Spleen (tissue), 11 donors: ENCODE data around the gene CMIP. TPM values are rescaled to one million over a fixed set of nuclear protein-coding genes. Genes with fewer than 3 reads are reported as not detected.

Experiments
- DNase-seq: peaks from one replicate; pipeline ENCODE4 v3.0.0-alpha.2; 2020
- H3K27ac ChIP-seq, 8 donors: fragments of 200-600 bp; sonication (generic) in 7 of 8; 1 replicate in 4 of 8; 2 replicates in 4 of 8; pipeline versions ENCODE4 v1.5.0 to v1.8.0; 2016 to 2021; ENCODE audit warnings: inconsistent platforms in 4 of 8, mild to moderate bottlenecking in 4 of 8, moderate library complexity in 1 of 8
- H3K27me3 ChIP-seq, 7 donors: fragments of 200-600 bp; sonication (generic) in 6 of 7; replicated peaks in 1 of 7; 1 replicate in 4 of 7; 2 replicates in 3 of 7; pipeline versions ENCODE4 v1.5.0 to v1.8.0; 2016 to 2021; ENCODE audit warnings: inconsistent platforms in 3 of 7, mild to moderate bottlenecking in 1 of 7
- H3K36me3 ChIP-seq, 6 donors: fragments of 200-600 bp; sonication (generic) in 5 of 6; 1 replicate in 4 of 6; 2 replicates in 2 of 6; pipeline versions ENCODE4 v1.5.0 to v1.8.0; 2016 to 2021; ENCODE audit warnings: inconsistent platforms in 2 of 6
- H3K4me1 ChIP-seq, 6 donors: fragments of 200-600 bp; sonication (generic) in 5 of 6; 1 replicate in 3 of 6; 2 replicates in 3 of 6; pipeline versions ENCODE4 v1.5.0 to v1.8.0; 2016 to 2021; ENCODE audit warnings: inconsistent platforms in 3 of 6
- H3K4me3 ChIP-seq, 8 donors: fragments of 200-600 bp; sonication (generic) in 7 of 8; 1 replicate in 4 of 8; 2 replicates in 4 of 8; pipeline versions ENCODE4 v1.5.0 to v1.8.0; 2016 to 2021; ENCODE audit warnings: inconsistent platforms in 4 of 8, mild to moderate bottlenecking in 4 of 8, moderate library complexity in 2 of 8
- H3K9me3 ChIP-seq, 8 donors: fragments of 200-600 bp; sonication (generic) in 7 of 8; 1 replicate in 4 of 8; 2 replicates in 4 of 8; pipeline versions ENCODE4 v1.5.0 to v1.8.0; 2016 to 2021; ENCODE audit warnings: inconsistent platforms in 4 of 8
- POLR2A ChIP-seq, 3 donors: fragments of 450-650 bp; IDR thresholded peaks; one replicate each; pipeline ENCODE4 v1.5.1; 2017; ENCODE audit warnings: antibody characterized with exemption in 3 of 3, mild to moderate bottlenecking in 1 of 3
- POLR2AphosphoS5 ChIP-seq, 3 donors: sonication (generic); formaldehyde crosslinking; IDR thresholded peaks; one replicate each; pipeline ENCODE4 v1.5.1; 2017; ENCODE audit warnings: antibody characterized with exemption in 3 of 3
- WGBS, 5 donors: extraction: QIAGEN DNeasy Blood & Tissue Kit in 3 of 5; methylation state at CpG; one replicate each; pipeline versions ENCODE4 v1.1.5 to v1.1.7; 2013 to 2018; 5-methylcytosine and 5-hydroxymethylcytosine counted together
- intact Hi-C: fragments of 100-400 bp; cut with DNase I; formaldehyde crosslinking; loops from one replicate; pipeline ENCODE4 v1.15.0; 2023; ENCODE audit warnings: low total_unique reads
- polyA plus RNA-seq, 3 donors: library from polyadenylated mRNA; stranded (reverse); fragments of 200-250 nt; gene quantifications; one replicate each; pipeline ENCODE4 v1.2.1, GENCODE V29; 2013
- total RNA-seq, 7 donors: library from RNA; depleted of rRNA in 3 of 7; stranded (reverse); fragments of >200 nt in 3 of 7; fragmentation: NEBNext Ultra II Directional in 4 of 7; extraction: Animal tissue kit (Norgen Biotek cat#: 25700) in 4 of 7; gene quantifications; one replicate each; pipeline versions ENCODE4 v1.1.0 to v1.2.1, GENCODE V29; 2016 to 2021
- TF ChIP-seq, protein P1 (sequence below), 11 experiments: fragments of 200-600 bp in 7 of 11; fragments of 450-650 bp in 4 of 11; sonication (generic) in 4 of 11; IDR thresholded peaks in 8 of 11; conservative IDR thresholded peaks in 3 of 11; 1 replicate in 7 of 11; 2 replicates in 4 of 11; pipeline versions ENCODE4 v1.4.0 to v1.8.0; 2016 to 2021; ENCODE audit warnings: antibody characterized with exemption in 11 of 11, inconsistent platforms in 4 of 11, mild to moderate bottlenecking in 1 of 11
- donor health status: healthy with polysubstance abuse.
- donor health status: DM: no; HTN: no; CAD: no; lungs with moderate emphysema.
- donor health status: DM: no; HTN: no; CAD: no.
- donor health status: Bipolar disorder and iron deficiency.
- donor health status: healthy.
- donor health status: DM: no; HTN: no; CAD: no.
- donor health status: DM: yes; HTN: yes; CAD: no.

CMIP gene
- total and polyA plus RNA-seq, 10 donors = 6.0 to 107 (median 63.6) TPM

DNA sequence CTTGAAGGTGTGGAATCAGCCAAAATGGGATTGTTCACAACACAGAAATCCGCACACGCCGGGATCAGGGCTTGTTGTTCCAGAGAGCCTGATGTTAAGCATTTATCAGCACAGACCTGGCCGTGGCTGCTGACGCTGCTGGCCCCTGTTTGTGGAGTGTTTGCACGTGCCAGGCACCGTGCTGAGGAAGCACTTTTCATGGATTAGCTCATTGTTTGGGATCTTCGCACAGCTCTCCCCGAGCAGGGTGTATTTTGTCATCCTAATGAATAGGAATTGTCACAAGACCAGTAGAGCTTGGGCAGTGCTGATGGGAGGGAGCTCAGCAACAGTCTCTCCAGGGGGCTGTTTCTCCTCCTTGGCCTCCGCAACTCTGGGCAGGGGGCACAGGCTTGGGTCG, 174.1 kb downstream of the CMIP start:
- Histone ChIP-seq H3K4me3 (no peak overlapping the region), H3K4me1 (peaks cover 14 to 51% (median 21%) of the 10 kb centered on the region in 6 donors), H3K9me3 (no peaks in the 10 kb centered on the region), H3K27ac (no peak overlapping the region), H3K27me3 (no peaks in the 10 kb centered on the region), H3K36me3 (peaks cover 0 to 80% (median 8%) of the 10 kb centered on the region in 6 donors)
- no peak for DNase-seq
- 59 to 82% (median 77%) methylated on average over 9 to 11 of the region's 11 CpGs for WGBS, 5 donors
- intact Hi-C loops = loop anchor here (10.0 kb wide), 1 partner anchor 174 kb away; the partner anchor contains the start of gene CMIP
- TF ChIP-seq, protein P1, sequence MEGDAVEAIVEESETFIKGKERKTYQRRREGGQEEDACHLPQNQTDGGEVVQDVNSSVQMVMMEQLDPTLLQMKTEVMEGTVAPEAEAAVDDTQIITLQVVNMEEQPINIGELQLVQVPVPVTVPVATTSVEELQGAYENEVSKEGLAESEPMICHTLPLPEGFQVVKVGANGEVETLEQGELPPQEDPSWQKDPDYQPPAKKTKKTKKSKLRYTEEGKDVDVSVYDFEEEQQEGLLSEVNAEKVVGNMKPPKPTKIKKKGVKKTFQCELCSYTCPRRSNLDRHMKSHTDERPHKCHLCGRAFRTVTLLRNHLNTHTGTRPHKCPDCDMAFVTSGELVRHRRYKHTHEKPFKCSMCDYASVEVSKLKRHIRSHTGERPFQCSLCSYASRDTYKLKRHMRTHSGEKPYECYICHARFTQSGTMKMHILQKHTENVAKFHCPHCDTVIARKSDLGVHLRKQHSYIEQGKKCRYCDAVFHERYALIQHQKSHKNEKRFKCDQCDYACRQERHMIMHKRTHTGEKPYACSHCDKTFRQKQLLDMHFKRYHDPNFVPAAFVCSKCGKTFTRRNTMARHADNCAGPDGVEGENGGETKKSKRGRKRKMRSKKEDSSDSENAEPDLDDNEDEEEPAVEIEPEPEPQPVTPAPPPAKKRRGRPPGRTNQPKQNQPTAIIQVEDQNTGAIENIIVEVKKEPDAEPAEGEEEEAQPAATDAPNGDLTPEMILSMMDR (IDR thresholded peaks at IDR 0.05 in 8 of 11, conservative IDR thresholded peaks at IDR 0.05 in 3 of 11) = no peak
- peak in 1 of 3 donors; percentile 22 for TF ChIP-seq POLR2AphosphoS5 (IDR thresholded peaks at IDR 0.05)

GRCh38 chr16:81620029-81620428, 175.4 kb downstream of the CMIP start:
- no peaks in the 10 kb centered on the region for H3K27me3 ChIP-seq
- no peak overlapping the region for H3K27ac ChIP-seq
- DNase-seq = no peak
- intact Hi-C loops = no loop called here
- H3K4me1 ChIP-seq = peaks cover 16 to 51% (median 22%) of the 10 kb centered on the region in 6 donors
- WGBS, 5 donors = 81 to 94% (median 94%) methylated on average over 4 of the region's 4 CpGs
- H3K36me3 ChIP-seq = peaks cover 0 to 80% (median 8%) of the 10 kb centered on the region in 6 donors
- H3K9me3 ChIP-seq = no peaks in the 10 kb centered on the region
- TF ChIP-seq POLR2A (IDR thresholded peaks at IDR 0.05) (no peak), POLR2AphosphoS5 (IDR thresholded peaks at IDR 0.05) (no peak)
- TF ChIP-seq, protein P1 (IDR thresholded peaks at IDR 0.05 in 8 of 11, conservative IDR thresholded peaks at IDR 0.05 in 3 of 11) = no peak
- H3K4me3 ChIP-seq = no peak overlapping the region

GRCh38 chr16:81620796-81621195, 176.2 kb downstream of the CMIP start:
- TF ChIP-seq POLR2A (IDR thresholded peaks at IDR 0.05) (no peak), POLR2AphosphoS5 (IDR thresholded peaks at IDR 0.05) (no peak)
- TF ChIP-seq, protein P1 (IDR thresholded peaks at IDR 0.05 in 8 of 11, conservative IDR thresholded peaks at IDR 0.05 in 3 of 11) = no peak
- H3K4me3 ChIP-seq = no peak overlapping the region
- intact Hi-C loops = no loop called here

GRCh38 chr16:81621496-81621895, 176.9 kb downstream of the CMIP start:
- TF ChIP-seq POLR2AphosphoS5 (IDR thresholded peaks at IDR 0.05) = no peak
- TF ChIP-seq, protein P1 (IDR thresholded peaks at IDR 0.05 in 8 of 11, conservative IDR thresholded peaks at IDR 0.05 in 3 of 11) = no peak
- TF ChIP-seq POLR2A (IDR thresholded peaks at IDR 0.05) = no peak
- Histone ChIP-seq H3K4me1 (peaks cover 17 to 48% (median 23%) of the 10 kb centered on the region in 6 donors), H3K36me3 (peaks cover 0 to 79% (median 8%) of the 10 kb centered on the region in 6 donors), H3K27me3 (no peaks in the 10 kb centered on the region), H3K9me3 (no peaks in the 10 kb centered on the region), H3K4me3 (no peak overlapping the region), H3K27ac (no peak overlapping the region)
- DNase-seq = no peak
- WGBS, 5 donors = 87 to 94% (median 90%) methylated on average over 8 of the region's 8 CpGs
- intact Hi-C loops = no loop called here

More at GRCh38 chr16:81620796-81621195, 176.2 kb downstream of the CMIP start:
- no peaks in the 10 kb centered on the region for H3K27me3 ChIP-seq
- H3K4me1 ChIP-seq = peaks cover 21 to 51% (median 27%) of the 10 kb centered on the region in 6 donors
- WGBS, 5 donors = 90 to 96% (median 93%) methylated on average over 7 to 9 of the region's 9 CpGs
- no peak overlapping the region for H3K27ac ChIP-seq
- H3K36me3 ChIP-seq = peaks cover 0 to 83% (median 8%) of the 10 kb centered on the region in 6 donors
- H3K9me3 ChIP-seq = no peaks in the 10 kb centered on the region
- DNase-seq = no peak
